C4-2B (cell line): ENCODE data around the gene LASP1.

Experiments
- H3K27ac ChIP-seq: fragments of 450-650 bp; 2 replicates; pipeline ENCODE4 v1.5.1; 2017
- ZFX ChIP-seq: fragments of 450-650 bp; IDR thresholded peaks from 2 replicates; pipeline ENCODE4 v1.6.1; 2017
- TF ChIP-seq, protein P1 (sequence below): fragments of 450-650 bp; conservative IDR thresholded peaks from 2 replicates; pipeline ENCODE4 v1.5.1; 2017; ENCODE audit warnings: mild to moderate bottlenecking

LASP1 gene

DNA sequence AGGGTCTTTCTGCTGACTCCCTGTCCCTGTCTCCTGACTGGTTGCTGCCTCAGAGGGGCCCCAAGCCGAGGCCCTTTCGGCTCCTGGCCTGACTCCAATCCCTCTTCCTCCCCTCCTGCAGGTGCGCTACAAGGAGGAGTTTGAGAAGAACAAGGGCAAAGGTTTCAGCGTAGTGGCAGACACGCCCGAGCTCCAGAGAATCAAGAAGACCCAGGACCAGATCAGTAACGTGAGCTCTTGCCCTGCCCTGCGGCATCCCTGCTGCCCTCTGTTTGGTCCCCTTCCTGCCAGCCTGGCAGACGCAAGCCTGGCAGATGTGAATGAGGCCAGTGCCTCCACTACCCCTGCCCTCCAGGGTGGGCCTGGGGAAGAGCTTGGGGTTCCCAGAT is 28.4 kb downstream of the LASP1 start:
- no peak overlapping the region for H3K27ac ChIP-seq
- TF ChIP-seq, protein P1, sequence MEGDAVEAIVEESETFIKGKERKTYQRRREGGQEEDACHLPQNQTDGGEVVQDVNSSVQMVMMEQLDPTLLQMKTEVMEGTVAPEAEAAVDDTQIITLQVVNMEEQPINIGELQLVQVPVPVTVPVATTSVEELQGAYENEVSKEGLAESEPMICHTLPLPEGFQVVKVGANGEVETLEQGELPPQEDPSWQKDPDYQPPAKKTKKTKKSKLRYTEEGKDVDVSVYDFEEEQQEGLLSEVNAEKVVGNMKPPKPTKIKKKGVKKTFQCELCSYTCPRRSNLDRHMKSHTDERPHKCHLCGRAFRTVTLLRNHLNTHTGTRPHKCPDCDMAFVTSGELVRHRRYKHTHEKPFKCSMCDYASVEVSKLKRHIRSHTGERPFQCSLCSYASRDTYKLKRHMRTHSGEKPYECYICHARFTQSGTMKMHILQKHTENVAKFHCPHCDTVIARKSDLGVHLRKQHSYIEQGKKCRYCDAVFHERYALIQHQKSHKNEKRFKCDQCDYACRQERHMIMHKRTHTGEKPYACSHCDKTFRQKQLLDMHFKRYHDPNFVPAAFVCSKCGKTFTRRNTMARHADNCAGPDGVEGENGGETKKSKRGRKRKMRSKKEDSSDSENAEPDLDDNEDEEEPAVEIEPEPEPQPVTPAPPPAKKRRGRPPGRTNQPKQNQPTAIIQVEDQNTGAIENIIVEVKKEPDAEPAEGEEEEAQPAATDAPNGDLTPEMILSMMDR: no peak
- TF ChIP-seq ZFX: no peak

DNA sequence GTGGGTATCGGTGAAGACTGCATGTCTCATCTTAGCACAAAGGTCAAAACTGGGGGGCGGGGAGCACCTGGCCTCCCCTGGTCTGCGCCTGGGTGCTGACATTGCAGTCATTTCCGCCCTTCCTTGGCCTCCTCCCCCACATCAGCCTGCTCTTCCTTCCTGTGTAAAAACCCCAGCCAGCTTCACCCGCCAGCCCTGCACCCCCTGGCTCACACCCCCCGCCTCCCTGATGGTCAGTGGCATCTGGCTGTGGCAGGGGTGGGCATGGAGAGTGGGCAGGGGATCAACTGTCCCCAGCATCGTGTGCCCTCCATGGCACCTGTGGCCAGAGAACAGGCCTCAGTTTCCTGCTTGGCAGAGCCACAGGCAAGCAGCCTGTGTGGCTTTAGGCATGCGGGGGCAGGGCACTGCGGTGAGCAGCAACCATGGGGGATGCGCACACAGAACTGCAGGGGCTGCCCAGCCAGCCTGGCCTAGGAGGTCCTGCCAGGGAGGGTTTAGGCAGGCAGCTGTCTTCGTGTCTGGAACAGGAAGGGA is 29.0 kb downstream of the LASP1 start:
- no peak overlapping the region for H3K27ac ChIP-seq
- no peak for TF ChIP-seq ZFX
- TF ChIP-seq, protein P1: no peak

DNA sequence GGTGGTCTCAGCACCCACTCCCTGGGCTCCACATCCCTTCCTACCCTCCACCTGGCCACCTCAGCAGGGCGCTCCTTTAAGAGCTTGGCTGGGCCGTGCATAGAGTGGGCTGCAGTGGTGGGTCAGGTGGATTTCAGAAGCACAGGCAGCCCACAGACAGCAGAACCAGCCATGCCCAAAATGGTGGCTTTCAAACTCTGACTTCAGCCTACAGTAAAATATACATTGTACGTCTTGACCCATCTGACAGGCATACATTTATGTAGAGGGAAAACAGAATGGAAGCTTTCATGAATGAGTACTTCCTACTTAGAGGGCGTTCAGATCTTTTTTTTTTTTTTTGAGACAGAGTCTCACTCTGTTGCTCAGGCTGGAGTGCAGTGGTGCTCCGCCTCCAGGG is 29.6 kb downstream of the LASP1 start:
- no peak for TF ChIP-seq ZFX
- TF ChIP-seq, protein P1: no peak
- H3K27ac ChIP-seq: no peak overlapping the region

DNA sequence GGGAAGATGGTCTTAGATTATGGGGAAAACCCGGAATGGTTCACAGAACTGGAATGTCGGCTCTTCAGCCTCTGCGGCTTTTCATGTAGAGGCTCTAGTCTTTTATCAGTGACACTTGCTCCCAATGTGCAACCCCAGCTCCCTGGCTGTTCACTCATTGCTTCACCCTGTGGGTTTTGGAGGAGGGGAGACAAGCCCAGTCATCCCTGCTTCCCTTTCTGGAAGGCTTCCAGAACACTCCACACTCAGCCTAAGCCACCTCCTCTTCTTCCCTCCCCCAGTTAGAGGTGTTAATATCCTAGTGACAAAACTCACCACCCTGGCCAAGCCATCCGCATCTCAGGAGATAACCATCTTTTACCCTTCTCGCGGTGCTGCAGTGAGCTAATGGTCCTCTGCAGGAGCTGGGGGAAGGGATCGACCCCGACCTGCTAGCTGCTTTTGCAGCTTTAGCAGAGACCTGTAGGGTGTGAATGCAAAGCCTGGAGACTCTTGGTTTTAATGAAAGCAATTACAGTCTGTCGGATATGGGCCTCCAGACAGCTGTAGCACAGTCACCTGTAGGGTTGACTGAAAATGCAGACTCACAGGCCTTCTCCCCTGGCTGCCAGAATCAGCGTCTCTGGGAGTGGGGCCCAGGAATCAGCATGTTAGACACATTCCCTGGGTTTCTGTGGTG is 31.3 kb downstream of the LASP1 start:
- no peak for TF ChIP-seq ZFX
- TF ChIP-seq, protein P1: no peak
- no peak overlapping the region for H3K27ac ChIP-seq

DNA sequence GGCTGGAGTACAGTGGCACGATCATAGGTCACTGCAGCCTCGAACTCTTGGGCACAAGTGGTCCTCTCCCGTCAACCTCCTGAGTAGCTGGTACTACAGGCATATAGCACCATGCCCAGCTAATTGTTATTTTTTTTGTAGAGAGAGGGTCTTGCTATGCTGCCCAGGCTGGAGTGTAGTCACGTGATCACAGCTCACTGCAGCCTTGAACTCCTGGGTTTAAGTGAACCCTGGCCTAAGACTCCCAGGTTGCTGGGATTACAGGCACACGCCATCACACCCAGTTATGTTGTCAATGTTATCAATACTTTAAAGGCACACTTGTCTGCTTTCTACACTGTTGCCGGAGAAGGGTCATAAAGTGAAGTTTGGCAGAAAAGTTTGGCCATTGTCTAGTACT is 33.5 kb downstream of the LASP1 start:
- H3K27ac ChIP-seq: no peak overlapping the region
- no peak for TF ChIP-seq ZFX
- TF ChIP-seq, protein P1: no peak

DNA sequence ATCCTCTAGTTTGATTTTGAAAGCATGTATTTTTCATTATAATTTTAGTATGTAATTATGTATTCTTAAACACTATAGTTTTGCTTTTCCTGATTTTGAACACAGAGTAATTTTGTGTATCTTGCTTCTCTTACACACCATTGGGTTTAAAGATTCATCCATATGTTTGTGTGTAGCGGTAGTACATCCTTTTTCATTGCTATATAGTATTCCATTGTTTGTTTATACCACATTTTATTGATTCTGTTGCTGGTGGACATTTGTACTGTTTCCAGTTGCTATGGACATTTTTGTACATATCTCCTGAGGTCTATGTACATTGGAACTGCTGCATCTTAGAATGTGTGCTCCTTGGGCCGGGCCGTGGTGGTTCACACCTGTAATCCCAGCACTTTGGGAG is 35.0 kb downstream of the LASP1 start:
- TF ChIP-seq ZFX: no peak
- TF ChIP-seq, protein P1: no peak

DNA sequence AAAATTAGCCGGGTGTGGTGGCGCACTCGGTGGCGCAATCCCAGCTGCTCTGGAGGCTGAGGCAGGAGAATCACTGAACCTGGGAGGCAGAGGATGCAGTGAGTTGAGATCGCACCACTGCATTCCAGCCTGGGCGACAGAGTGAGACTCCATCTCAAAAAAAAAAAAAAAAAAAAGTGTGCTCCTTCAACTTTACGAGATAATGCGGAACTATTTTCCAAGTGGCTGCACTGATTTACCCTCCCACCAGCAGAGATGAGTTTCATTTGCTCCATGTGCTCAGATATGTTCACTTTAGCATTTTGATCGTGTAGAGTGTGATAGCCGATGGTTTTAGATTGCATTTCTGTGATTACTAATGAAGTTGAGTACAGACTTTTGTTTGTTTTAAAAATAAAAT is 35.5 kb downstream of the LASP1 start:
- no peak for TF ChIP-seq ZFX
- TF ChIP-seq, protein P1: no peak
- no peak overlapping the region for H3K27ac ChIP-seq

More for the DNA sequence above, 35.0 kb downstream of the LASP1 start:
- H3K27ac ChIP-seq: no peak overlapping the region
